HG03103 (cell line): ENCODE results near the gene DMD.

Experiments used
- ATAC-seq: cut with Tn5 transposase; IDR thresholded peaks from one replicate; pipeline ENCODE4 v1.9.1; 2021; ENCODE audit warnings: low read depth; ENCODE audit not compliant: unreplicated experiment

Gene DMD

DNA sequence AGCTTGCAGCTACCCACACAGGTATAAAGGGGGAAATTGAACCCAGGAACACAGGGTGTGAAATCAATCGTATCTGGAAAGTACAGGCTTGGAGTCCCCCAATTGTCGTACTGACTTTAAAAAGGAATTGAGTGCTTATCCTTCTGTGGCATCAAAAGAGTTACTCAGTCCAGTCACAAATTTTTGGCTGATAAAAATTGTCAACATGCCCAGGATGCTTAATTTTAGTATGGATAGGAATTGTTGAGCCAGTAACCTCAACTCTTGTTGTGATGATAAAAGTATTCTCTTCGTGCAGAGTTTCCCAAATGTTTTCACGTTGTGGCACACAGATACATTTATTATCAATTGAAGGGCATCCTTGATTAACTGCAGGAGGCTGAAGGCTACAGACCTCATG lies 2096.0 kb downstream of the DMD start:
- ATAC-seq: no peak

DNA sequence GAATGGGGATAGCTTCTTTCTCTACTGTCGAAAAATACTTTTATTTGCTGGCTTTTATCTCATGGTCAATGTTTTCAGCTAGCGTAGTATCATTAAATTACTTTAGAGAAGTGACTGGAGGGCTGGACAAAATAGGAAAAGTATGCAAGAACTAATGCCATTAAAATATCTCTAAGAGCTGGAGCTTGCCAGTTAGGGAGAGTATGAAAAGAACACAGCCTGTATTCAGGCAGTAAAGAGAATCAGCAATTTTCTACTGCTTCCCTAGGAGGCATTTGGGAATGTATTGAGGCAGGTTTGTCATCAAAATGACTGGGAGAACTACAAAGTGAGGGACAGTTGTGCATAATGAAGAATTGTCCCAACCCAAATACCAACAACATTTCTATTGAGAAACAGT lies 2096.5 kb downstream of the DMD start:
- no peak for ATAC-seq

DNA sequence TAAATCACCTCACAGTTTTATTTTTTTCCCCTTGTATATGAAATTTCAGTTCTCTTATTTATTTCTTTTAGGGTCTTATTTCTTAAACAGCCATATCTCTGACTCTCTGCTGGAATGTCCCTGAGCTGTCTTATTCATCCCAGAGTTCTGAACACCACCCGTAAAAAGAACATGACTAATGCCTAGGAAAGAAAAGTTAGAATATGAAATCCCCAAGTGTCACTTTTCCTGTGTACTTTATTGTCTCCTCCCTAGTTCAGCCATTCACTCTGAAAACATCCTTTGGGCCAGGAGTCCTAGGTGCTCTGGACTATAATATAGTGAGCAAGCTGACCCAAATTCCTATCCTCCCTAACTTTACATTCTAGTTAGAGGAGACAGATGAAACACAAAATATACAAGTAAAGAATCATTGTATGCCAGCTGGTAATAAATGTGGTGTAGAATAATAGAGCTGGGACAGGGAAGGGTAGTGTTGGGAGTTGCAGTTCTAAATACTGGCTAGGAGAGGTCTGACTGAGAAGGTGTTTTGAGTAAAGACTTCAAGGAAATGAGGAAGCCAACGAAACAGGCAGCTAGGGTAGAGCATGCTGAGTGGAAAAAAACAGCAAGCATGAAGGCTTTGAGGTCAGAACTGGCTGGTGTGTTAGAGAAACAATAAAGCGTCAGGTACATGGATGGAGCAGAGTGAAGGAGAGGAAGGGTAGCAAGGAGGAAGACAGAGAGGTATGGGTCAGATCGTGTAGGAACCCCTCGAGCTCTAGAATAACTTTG lies 2098.9 kb downstream of the DMD start:
- no peak for ATAC-seq

DNA sequence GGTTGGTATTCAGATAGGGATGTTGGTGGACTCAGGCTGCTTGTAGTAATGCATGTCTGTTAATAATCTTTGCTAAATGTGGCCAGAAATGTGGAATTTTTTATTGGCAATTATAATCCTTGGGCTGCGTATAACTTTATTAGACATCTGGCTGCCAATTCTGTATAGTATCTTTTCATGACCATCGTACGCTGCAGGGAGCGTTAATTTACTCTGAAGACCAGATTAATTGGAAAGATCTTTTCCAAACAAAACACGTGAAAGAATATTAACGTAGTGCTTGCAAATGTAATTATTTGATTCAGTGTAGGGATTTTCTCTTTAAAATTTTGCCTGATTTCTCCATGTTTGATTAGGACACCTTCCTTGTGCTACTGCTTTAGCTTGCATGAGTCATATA lies 2100.7 kb downstream of the DMD start:
- ATAC-seq: no peak

DNA sequence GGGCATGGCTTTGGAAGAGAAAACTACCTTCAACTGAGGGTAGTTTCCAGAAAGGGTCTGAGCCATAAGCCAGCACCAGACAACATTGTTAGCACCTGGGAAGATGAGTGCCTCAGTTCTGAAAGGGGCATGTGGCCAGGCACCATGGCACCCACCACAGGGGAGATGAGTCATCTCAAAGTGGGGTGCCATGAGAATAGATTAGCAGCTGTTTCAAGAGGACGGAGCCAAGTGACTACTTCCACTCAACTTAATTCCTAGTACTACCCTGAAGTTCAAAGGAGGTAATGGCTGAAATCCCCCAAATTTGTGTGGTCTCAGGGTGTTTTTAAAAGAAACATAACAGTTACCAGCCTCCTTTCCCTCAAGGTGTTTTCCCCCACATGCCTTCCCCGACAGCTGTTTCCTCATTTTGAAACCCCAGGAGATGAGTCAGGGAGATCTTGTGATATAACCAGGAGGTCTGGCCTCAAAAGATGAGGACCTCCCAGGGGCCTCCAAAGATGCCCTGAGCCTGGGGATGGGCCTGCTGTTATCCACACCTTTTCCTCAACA lies 2111.7 kb downstream of the DMD start:
- no peak for ATAC-seq

DNA sequence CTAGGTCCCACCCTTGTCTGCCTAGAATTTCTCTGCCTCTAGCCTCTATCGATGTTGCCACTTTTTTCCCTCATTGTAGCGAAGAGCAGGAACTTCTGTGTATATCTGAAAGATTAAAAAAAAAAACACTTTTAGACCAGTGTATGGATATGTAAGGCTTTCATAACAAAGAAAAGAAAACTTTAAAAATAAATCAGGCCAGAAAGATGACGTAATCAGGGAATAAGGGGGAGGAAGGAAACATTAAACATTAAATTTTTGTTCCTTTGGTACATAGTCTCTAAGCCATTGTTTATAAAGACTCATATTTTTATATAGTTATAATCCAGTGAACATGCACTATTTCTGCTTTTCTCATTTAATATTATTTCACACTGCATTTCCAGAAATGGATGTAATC lies 2113.3 kb downstream of the DMD start:
- no peak for ATAC-seq

DNA sequence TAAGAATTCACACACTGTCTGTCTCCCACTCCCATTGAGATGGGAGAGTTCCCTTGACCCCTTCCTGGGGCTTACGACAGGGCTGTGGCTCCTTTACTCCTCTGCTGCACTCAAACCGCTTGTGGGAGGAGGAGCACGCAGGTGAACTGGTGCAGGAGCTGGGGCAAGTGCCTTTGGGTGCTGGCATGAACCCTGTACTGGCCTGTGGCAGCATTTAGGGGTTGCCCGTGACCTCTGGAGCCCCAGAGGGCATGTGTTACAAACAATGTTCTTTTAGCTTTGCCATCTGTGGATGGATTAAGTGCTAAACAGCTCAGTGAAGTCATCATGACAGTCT lies 2117.7 kb downstream of the DMD start:
- no peak for ATAC-seq

DNA sequence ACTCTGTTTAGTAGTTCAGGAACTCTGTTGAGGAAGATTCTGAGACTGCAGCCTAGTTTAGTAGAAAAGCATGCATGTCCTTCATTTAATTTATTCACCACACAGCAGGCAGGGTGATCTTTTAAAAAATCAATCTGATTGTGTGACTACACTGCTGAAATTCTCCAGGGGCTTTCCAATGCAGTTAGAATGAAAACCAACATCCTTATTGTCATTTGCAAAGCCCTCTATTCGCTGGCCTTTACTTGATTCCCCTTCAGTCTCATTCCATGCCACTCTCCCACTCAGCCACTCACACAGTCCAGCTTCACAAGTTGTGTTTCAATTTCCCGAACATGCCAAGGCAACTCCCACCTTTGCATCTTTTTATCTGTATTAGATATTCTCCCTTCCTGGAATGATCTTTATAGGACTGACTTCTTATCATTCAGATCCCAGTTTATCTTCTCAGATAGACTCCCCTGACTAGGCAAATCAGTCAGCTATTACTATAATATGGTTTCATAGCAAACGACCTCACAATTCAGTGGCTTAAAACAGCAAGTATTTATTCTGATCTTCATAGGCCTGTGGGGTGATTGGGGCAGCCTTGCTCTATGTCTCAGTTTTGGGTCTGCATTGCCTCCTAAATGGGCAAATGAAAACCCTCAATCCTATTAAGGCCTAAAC lies 2118.2 kb downstream of the DMD start:
- ATAC-seq: no peak

DNA sequence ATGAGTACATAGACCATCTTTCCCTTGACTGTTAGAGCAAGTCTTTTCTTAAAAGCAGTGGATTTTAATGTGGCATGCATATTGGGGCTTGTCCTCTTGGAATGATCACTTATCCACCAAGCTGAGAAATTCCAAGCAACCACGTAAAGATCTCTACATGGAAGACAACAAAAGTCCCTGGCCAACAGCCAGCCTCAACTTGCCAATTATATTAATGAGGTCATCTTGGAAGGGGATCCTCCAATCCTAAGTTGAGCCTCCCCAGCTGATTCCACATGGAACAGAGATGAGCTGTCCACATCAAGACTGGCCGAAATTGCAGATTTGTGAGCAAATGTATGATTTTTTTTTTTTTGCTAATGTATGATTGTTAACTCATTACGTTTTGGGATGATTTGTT lies 2118.9 kb downstream of the DMD start:
- ATAC-seq: no peak

DNA sequence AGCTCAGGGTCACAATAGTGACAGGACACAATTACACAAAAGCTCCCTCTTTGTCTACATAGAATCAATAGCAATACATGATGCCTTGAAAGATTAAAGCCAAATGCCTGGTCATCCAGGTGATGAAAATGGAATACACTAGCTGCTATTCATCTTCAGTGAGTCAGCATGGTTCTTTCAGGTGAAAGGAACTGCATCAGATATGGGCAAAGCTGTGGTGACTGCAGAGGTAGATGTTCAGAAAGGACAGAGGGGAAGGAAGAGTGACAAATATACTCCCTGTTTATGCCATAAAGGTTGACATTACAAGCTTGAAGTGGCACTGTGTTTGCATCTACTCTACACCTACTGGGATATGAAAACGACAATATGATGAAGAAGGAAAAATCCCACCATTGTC lies 2119.5 kb downstream of the DMD start:
- ATAC-seq: no peak

DNA sequence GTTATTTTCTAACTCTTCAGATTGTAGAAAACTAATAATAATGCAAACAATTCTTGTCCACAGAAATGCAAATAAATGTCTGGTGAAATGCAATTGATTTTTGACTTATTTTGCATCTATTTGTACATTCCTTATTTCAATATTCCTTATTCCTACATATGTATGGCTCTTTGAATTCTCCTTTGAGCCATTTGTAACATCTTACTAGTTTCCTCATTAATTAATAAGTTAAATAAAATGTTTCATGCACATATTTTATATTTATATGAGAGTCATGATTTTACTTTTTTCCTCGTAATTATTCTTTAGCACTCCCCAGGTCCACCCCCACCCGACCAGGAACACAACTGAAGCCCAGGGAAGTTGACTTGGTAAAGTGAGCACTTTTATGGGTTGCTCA lies 2136.8 kb downstream of the DMD start:
- ATAC-seq: no peak

DNA sequence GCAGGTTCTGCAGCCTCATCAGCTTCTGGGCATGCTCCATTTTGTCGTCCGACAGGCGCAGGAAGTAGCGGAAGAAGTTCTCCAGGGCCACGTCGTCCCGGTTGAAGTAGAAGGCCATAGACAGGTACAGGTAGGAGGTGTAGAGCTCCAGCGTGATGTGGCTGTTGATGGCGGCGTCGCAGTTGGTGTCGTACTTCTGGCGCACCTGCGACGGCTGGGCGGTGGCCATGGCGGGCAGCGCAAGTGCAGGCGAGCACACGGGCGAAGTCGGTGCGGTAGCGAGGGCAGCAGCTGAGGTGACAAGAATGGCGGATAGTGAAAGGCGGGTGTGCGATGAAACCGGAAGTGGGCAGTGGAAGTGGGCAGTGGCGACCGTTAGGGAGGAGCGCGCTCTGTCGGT lies 2139.6 kb downstream of the DMD start, which contains the start of gene FTHL17:
TSS of gene FTHL17 (minus strand) at position 317 of the 400 bp plus-strand sequence. CDS start at position 229, 88 bp downstream.
- ATAC-seq: no peak

DNA sequence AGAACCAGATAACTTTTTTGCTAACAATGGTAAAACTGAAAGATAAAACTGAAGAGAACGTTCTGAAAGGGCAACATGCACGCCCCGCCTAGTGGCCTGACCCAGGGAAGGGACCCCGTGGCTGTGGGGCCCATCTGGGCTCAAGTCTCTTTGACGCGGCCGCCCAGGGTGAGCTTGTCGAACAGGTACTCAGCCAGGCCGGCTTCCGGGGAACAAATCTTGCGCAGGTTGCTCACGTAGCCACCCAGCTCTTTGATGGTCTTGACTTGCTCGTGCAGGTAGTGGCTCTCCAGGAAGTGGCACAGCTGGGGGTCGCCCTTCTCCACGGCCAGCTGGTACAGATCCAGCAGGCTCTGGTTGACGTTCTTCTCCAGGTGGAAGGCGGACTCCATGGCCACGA lies 2140.1 kb downstream of the DMD start:
- no peak for ATAC-seq

DNA sequence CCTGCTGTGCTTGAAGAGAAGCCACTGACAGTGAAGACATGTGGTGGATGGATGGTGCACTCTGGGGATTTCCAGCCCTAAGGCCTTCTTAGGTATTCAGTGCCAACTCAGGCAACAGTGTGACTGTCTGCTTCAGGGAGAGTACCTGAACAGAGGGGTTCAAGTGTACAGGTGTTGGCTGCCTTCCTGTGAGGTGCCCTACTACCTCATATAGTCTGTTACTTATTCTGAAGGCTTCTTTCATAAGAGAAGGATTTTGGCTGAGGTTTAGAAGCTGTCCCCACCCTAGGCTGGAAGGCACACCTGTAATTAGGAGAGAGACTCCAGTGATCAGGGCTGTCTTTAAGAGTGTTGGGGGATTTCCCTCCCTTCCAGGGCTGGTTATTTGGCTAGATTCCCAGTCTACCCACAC lies 2141.3 kb downstream of the DMD start:
- ATAC-seq: no peak
